GM21619 (cell line): Measurements from ENCODE around the gene CTNNA2.

ENCODE experiments used
- ATAC-seq: cut with Tn5 transposase; IDR thresholded peaks from one replicate; pipeline ENCODE4 v1.9.1; 2021; ENCODE audit not compliant: unreplicated experiment

Gene CTNNA2

DNA sequence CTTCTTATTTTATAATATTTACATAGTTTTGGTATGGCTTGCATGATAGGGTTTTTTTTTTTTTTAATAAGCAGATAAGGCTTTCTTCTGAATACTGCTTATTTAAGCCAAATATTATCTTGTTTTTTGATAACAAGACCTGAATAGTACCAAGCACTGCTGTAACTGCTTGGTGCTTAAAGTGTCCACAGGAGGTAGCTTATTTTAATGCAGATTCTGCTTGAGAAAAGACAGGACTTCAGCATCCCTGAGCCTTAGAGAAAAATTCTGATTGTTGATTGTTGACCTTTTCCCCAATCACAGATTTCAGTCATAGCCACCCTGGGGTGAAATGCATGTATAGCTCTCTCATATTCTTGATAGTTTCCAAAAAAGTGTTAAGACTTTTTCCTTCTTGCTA is 336.4 kb downstream of the CTNNA2 start:
- ATAC-seq, result no peak

DNA sequence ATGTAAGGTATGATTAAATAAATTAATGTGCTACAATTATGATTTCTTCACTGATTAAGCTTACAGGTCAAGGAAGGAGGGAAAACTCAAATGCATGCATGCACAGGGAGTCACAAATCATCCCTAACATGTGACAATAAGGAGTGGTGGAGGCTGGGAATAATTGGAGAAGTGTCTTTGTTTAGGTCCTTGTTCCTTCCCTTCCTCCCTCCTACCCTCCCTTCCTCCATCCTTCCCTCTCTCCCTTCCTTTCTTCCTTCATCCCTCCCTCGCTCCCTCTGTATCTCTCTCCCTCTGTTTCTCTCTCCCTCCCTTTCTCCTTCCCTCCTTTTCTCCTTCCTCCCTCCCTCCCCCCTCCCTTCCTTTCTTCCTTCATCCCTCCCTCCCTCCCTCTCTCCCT is 337.1 kb downstream of the CTNNA2 start:
- ATAC-seq, result no peak

DNA sequence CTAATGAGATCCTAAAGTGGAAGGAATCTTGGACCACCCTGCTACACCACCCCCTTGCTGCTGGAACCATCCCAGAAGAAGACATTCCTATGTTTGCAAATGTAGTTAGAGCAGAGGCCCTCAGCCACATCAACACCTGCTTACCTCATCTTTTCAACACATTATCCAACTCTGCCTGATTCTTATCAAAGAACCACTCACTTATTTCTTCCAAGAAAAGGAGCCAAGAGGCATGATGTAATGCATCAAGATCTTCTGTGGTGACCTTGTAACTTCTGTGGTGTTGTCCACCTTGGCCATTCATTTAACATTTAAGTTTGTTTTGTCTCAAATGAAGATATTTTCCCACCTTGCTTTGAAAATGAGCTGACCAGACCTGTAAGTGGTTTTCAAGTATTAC is 338.1 kb downstream of the CTNNA2 start:
- no peak for ATAC-seq

DNA sequence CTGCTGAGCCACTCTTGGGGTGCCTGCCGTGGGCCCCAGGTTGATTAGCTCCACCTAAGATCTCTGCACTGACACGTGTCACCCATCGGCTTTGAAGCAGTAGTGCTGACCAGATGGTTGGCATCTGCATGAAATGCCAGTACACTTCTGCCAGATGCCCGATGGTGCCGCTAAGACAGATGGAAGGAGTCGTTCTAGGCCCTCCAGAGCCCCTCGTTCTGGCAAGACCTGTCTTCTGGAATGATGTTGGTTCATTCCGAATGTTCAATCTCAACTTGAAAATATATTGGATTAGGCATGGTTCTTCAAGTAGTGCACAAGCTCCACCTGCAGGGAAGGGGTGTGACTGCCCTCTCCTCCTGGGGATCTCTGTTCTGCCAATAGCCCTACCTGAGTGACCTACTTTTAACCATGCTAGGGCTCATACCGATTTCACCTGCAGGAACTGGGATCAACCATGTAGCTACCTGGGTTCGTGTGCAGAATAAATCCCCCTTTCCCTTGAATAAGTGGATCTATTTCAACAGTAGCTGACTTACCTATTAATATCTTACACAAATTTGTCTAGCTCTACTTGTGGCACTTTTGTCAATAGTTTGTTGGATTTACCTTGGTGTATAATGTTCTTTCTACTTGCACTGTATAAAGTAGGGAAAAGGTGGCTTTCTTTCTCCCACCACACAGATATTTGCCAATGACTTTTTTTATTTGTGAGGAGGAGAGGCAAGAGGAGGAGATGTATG is 342.6 kb downstream of the CTNNA2 start:
- ATAC-seq, result no peak

DNA sequence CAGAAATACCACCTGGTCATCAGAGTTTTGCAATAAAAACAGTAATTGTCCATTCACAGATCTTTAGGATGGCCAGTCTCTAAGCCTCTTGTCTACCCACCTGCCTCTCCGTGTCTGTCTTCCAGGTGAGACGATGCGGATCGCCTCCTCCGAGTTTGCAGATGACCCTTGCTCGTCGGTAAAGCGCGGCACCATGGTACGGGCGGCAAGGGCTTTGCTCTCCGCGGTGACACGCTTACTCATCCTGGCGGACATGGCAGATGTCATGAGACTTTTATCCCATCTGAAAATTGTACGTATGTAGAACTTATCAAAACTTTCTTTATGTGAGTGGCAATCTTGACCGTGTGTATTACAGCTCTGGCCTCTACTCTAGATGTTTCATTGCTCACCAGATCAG is 345.0 kb downstream of the CTNNA2 start:
- ATAC-seq, result no peak

DNA sequence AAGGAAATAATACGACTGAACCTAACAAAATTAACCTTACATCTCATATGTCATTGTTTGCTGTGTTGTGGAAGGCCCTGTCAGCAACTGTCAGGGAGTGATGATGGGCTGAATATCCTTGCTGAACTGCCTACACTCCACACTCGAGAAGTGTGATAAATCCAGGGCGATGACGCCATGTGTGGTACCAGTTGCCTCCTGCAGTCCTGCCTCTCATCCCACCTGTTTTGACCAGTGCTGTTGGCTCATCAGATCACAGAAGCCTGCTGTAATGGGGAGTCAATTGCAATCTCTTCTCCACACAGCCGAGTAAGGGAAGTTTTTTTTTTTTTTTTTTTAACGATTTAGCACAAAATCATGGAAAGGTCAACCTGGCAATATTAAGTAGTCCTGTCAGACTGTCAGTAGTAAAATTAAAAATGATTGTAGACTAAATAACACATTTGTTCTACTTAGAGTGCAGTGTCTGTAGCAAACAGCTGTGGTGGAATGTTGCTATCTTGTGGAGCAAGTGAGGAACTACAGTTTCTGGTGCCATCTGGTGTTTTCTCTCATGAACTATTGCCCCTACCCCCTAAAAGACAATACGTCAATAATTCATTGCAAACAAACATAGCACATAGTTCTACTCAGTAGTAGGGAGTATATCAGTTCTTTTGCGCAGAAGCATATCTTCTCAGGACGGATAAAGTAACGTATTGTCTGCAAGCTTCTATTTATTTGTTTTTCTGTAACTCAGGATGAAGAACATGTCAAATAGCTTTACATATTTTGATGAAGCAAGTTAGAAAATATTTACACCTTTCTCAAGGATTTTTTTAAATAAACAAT is 347.6 kb downstream of the CTNNA2 start:
- no peak for ATAC-seq

DNA sequence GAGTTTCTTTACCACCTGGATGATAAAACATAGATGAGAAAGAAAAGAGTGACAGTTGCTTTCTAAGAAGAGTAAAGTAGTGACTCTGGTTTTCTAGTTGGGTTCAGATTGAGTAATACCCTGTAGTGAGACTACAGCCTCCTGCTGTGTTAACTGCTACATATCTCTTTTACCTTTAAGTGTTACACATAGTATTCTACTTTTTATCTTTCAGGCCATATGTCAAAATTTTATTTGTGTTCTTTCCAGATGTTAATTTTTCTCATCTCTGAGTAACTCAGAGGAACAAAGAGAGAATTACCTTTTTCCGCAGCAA is 348.2 kb downstream of the CTNNA2 start:
- no peak for ATAC-seq

DNA sequence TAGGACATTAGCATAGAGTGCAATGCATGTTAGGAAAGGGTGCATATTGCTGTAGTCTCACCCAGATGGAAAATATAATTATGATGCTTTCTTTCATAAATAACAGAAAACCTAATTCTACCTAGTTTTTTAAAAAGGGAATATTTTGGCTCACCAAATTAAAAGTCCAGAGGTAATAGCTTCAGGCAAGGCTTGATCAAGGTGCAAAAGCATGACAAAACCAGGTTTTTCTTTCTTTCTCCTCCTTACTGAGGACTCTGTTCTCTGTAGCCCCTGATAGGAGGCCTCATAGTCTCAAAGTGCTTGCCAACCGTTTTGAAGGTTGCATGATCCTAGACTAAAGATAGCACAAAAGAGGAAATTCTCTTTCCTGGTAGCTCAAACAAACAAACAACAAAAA is 349.9 kb downstream of the CTNNA2 start:
- ATAC-seq, result no peak

DNA sequence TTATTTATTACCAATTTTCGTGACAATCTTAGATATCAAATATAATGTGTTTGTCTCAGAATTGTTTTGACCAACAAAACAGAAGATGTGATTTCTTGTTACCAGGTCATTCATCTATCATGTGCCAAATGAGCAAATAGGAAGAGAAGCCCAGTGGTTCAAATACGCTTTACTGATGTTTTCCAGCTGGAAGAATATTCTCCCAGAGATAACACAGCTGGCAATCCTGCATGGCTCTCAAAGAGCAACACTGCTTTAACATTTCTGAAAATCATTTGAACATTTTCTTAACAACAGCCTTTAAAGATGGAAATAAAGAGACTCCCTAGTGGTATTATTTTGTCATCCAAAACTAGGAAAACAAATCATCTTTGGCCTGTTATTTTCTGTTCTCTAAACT is 359.8 kb downstream of the CTNNA2 start:
- ATAC-seq, result no peak

DNA sequence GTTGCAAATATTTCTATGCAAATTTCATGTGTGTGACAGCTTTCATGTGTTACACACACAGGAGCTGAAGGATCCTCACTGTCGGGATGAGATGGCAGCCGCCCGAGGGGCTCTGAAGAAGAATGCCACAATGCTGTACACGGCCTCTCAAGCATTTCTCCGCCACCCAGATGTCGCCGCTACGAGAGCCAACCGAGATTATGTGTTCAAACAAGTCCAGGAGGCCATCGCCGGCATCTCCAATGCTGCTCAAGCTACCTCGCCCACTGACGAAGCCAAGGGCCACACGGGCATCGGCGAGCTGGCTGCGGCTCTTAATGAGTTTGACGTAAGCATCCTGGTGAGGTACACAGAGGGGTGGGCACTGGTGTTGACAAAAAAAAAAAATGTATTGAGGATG is 361.2 kb downstream of the CTNNA2 start:
- ATAC-seq, result no peak

DNA sequence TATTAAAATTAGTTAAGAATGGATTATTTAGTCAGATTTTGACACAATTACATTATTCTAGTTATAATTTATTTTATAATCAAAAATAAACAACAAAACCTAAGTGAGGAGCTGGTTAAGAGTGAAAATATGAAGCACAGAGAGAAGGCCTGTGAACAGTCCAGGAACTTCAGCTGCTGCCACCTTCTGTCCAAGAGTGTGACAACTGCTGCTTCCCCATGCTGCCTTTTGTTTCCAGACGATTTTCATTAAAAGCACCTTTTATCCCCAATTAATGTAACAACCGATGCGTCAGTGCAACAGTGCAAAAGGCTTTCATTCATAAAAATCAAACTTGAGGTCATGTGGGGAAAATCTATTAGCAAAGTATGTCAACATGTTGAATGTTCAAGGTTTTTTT is 363.6 kb downstream of the CTNNA2 start:
- ATAC-seq, result no peak

DNA sequence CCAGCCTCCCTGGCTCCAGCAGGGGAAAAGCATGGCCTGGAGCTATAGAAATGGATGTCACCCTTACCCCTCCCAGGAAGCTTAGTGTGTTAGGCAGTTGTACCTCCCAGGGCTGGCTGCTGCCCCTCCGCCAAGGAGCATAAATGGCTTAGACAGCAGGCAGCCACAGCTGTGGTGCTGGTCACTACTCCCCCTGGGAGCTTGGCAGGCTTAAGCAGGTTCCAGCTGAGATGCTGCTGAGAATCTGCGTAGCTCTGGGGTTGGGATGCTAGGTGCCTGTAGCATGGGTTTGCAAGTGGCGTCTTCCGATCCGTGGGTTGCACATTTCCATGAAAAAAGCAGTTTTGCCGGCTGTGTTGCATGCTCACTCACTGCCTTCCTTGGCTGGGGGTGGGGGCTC is 369.7 kb downstream of the CTNNA2 start:
- ATAC-seq, result no peak

DNA sequence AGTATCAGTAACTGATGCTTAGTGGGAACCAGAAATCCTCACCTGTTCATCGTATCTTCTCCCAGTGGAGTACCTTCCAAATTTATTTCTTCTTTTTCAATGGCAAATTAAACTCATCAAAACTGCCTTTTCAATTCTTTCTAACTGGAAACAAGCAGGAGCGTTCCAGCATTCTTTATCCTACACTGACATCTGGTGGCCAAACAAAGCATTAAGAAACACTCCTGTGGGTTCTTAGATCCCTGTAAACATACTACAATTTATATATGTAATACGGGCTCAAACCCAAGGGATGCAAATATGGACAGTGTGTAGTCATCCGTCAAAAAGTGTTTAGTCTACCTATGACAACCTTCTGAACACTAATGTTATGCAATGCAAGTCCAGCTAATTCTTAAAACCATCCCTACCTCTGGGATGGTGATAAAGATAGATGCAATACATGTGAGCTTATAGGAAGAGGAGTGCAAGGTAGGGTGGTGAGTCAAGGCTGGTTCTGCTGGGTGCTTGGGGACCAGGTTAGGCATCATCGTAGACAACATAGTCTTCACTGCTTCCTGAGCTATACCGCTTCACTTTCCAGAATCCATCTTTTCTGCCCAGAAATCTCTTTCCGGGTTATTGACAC is 375.0 kb downstream of the CTNNA2 start:
- peak; percentile 61 for ATAC-seq

DNA sequence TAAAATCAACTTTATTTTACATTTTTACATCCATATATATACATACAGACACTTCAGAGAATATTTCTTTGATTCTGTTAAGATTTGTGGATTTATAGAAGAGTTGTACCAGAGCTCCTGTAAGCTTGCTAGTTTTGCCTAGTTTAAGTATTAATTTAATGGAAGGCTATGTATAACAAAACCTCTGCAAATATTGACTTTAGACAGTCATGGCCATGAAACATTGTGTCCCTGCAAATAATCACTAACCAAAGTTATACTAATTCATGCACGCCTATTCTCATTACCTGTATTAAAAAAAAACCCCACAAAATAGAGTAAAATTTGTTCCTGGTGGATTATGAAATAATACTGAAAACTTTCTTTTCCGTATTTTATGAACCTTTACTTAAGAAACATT is 379.3 kb downstream of the CTNNA2 start:
- ATAC-seq, result no peak

DNA sequence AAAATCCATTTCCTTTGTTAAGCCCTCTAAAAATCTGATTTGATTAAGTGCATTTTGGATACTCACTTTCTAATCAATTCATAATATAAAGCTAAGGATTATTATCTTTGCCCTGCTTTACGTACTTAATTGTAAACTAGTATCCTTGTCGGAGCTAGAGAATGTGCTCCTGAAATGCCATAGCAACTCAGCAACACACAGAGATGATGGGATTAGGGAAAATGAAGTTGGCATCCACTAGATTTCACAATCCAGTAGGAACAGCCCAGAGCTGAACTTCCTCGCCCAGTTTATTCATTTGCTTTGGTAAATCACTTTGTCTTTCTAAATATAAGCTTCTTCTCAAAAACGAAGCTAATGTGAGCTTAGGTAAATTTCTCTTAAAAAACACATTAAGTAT is 386.3 kb downstream of the CTNNA2 start:
- no peak for ATAC-seq

DNA sequence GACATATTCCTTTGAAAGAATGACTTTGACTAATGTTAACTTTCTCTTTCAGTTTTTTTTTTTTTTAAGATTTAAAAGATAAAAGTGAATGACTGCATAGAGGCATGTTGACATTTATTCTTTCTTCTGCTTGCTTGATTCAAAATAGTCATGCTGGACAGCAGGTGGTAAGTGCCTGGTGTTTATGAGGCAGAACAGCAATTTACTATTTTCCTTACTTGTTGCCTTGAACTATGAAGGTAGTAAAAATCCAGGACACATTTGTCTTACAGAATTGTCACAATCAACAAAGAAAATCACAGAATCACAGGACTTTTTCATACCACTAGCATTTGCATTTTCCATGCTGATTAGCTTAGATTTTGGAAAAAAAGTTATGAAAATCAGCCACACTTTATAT is 388.3 kb downstream of the CTNNA2 start:
- ATAC-seq, result no peak

DNA sequence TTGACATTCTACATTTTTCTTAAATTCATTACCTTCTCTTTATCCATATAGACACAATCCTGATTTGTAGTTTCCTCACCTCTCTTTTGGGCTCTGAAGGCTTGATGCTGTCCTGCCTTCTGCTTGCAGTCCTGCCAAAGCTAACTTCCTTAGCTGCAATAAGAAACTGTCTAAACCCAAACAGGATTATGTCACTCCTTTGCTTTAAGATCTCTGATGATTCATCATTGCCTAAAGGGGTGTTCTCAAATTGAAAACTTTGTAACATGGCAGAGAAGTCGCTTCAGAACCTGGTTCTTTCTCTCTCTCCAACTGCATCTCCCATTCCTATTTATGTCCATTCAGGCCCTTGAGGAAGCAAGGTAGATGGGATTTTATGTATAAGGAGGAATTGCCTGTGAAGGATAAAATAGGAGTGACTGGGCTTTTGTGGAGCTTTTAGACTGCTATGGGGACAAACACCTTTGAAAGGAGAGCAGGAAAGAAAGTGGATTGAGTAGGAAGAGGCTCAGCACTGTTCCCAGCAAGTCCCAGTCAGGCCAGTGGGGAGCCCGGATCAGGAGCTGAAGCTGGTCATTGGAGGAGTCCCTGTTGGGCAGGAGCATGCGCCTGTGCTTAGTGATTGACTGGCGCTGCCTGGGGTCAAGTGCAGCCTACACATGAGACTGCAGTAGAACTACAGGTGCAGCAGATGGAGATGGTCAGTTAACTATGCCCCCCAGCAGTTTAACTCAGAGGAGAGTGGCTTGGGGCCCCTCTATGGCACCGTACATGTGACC is 390.6 kb downstream of the CTNNA2 start:
- no peak for ATAC-seq

DNA sequence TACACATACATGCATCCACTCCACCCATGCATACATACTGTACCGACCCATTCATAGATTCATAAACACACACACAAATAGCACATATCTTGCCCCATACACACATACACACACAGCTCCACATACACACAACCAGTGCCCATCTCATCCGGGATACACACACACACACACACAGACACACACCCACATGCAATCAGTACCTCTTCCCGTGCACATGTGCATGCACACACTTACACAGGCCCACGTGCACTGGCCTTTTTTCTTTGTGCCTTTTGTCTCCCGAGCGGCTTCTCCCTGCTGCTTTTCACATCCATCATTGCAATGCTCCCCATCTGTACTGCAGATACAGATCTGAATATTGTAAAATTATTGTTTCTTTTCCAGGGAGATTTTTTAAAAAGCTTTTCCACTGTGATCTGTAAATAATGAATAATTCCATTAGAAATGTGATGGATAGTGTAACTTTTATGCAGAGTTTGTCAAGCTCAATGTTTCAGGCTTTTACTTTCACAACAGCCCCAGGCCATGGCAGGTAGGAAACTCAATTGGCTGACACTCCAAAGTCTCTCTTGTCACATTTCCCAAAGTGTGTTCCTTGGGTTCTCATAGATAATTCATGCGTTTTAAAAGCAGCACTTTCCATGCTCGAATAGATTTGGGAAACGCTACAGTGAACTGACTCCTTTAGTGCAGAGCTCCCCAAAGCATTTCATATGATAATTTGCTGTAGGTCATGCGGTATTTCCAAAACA is 393.5 kb downstream of the CTNNA2 start:
- ATAC-seq, result no peak

DNA sequence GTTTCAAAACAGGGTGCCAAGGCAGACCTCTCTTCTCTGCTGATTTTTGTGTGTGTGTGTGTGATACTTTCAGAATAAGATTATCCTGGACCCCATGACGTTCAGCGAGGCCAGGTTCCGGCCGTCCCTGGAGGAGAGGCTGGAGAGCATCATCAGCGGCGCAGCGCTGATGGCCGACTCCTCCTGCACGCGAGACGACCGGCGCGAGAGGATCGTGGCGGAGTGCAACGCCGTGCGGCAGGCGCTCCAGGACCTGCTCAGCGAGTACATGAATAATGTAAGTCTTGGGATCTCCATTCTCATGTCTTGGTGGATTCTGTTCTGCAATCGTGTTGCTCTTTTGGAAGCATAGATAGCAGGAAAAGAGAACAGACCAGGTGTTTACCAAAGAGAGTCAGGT is 396.7 kb downstream of the CTNNA2 start:
- ATAC-seq, result no peak

DNA sequence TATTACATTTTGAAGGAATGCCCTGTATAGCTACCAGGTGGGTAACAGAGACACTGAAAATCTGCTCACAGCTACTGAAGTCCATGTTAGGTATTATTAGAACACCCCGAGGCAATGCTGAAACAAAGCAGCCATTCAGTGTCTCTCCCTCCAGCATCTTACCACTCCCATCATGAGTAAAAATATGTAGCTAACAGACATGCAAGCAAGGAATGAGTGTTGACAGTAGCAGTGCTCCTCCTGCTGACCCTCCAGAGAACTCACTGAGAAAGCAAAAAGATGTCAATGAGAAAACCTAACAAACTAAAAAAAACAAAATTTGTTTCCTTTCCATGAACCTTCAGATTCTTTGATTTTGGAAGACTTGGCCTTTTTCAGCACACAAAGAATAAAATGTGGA is 397.8 kb downstream of the CTNNA2 start:
- ATAC-seq, result no peak

DNA sequence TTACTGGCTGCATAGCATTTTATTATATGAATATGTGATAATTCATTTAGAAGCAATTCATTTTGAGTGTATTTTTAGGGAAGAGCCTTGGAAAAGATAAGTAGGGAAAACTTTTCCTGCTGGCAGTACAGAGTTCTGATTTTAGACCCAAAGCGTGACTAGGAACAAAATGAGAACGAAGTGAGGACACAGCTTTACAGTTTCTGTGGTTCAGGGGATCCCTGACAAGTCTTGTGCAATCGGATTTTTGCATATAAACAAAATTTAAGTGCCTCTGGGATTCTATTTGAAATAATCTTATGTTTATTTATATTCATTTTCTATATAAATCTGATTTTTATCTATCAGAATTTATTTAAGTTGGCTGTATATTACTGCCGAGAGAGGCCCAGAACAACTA is 402.6 kb downstream of the CTNNA2 start:
- no peak for ATAC-seq
